ENCODE data around the gene RHBDD3. TPM values are rescaled to one million over a fixed set of nuclear protein-coding genes. Genes with fewer than 3 reads are reported as not detected.

The RHBDD3 gene
- total RNA-seq, 8 experiments from 2014 or later = 32.4 to 65.1 (median 42.0) TPM

DNA sequence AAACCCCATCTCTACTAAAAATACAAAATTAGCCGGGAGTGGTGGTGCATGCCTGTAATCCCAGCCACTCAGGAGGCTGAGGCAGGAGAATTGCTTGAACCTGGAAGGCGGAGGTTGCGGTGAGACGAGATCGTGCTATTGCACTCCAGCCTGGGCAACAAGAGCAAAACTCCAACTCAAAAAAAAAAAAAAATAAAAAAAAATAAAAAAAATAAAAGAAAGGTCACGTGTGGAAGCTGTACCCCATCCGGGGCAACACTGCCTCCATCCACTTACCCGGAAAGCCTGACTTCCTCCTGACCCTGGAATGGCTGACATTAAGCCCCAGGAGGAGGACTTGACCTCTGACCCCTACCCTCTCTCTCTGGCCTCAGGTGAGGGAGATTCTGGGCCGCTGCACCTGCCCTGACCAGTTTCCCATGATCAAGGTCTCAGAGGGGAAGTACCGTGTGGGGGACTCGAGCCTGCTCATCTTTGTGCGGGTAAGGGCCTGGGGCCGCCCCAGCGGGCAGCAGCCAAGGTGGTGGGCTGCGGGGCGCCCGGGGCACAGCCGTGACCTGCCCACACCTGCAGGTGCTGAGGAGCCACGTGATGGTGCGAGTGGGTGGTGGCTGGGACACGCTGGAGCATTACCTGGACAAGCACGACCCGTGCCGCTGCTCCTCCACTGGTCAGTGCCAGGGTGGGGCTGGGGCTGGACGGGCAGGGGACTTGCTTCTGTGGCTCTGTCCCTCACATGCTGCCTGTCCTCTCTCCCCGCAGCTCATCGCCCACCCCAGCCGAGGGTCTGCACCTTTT, 42.5 kb upstream of the RHBDD3 start:
- no peak overlapping the region for H3K27ac ChIP-seq

DNA sequence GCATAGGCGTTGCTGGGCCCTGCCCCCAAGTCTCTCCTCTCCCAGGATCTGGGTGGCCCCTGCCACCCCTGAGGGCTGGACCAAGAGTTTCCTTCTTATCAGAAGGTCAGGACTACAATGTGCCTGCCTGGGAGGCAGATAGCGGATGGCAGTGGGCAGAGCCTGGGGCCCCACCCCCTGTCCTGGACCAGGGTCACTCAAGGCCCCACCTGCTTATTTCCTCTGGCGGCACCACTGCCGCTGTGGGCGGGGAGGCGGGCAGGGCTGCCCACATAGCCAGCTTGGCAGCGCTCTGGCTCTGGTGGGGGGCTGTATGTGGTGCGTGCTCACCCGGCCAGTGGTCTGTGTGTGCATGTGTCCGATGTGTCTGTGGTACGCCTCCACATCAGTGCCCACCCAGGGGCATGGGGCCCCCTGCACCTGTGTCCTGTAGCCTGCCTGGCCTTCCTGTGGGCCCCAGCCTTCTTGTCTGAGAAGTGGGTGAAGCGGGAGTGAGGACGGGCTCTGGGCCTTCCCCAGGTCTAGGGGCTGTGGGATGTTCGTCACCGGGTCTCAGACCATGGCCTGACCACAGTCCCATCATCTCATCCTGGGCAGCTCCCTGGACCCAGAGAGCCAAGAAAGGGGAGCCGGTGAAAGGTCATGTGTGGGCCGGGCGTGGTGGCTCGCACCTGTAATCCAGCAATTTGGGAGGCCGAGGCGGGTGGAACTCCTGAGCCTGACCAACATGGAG, 41.7 kb upstream of the RHBDD3 start:
- H3K27ac ChIP-seq = no peak overlapping the region
- no peak overlapping the region for H3K4me3 ChIP-seq
- H3K4me1 ChIP-seq (replicated peaks in 1 of 2) = peaks cover 12 to 14% of the 10 kb centered on the region in 2 donors
- 40 to 100% (median 100%) methylated on average over 1 to 5 of the region's 21 CpGs; no CpG with 5 or more reads in 3 of the 10 experiments for WGBS, 10 experiments
- in situ Hi-C loops (cut with MboI; ENCODE audit: low pct_unique_long_range_greater_than_20kb in 2 of 9, low sequenced_read_pairs in 9 of 9, unreplicated experiment in 9 of 9) = no loop called here
- no peak for ATAC-seq (replicated peaks in 6 of 8)

More for the DNA sequence above, 42.5 kb upstream of the RHBDD3 start:
- no peak overlapping the region for H3K4me3 ChIP-seq
- ATAC-seq (replicated peaks in 6 of 8) = peak in 2 of 8 experiments; percentile 1 to 7
- in situ Hi-C loops (cut with MboI; ENCODE audit: low pct_unique_long_range_greater_than_20kb in 2 of 9, low sequenced_read_pairs in 9 of 9, unreplicated experiment in 9 of 9) = no loop called here
- peaks cover 12 to 14% of the 10 kb centered on the region in 2 donors for H3K4me1 ChIP-seq (replicated peaks in 1 of 2)
- 54 to 94% (median 77%) methylated on average over 3 to 8 of the region's 28 CpGs; no CpG with 5 or more reads in 1 of the 10 experiments for WGBS, 10 experiments

- ATAC-seq (replicated peaks in 6 of 8) = no peak
- H3K27ac ChIP-seq = no peak overlapping the region
- in situ Hi-C loops (cut with MboI; ENCODE audit: low pct_unique_long_range_greater_than_20kb in 2 of 9, low sequenced_read_pairs in 9 of 9, unreplicated experiment in 9 of 9) = no loop called here
- H3K4me3 ChIP-seq = no peak overlapping the region
- WGBS, 10 experiments = 13 to 97% (median 68%) methylated on average over 3 to 7 of the region's 13 CpGs; no CpG with 5 or more reads in 7 of the 10 experiments
- H3K4me1 ChIP-seq (replicated peaks in 1 of 2) = peaks cover 12 to 14% of the 10 kb centered on the region in 2 donors
Measured at GRCh38 chr22:29308791-29309262, 41.0 kb upstream of the RHBDD3 start.

- no peak for ATAC-seq (replicated peaks in 6 of 8)
- H3K27ac ChIP-seq = no peak overlapping the region
- no peak overlapping the region for H3K4me3 ChIP-seq
- 76 to 90% (median 80%) methylated on average over 2 to 8 of the region's 50 CpGs; no CpG with 5 or more reads in 7 of the 10 experiments for WGBS, 10 experiments
- in situ Hi-C loops (cut with MboI; ENCODE audit: low pct_unique_long_range_greater_than_20kb in 2 of 9, low sequenced_read_pairs in 9 of 9, unreplicated experiment in 9 of 9) = no loop called here
- H3K4me1 ChIP-seq (replicated peaks in 1 of 2) = peaks cover 12 to 14% of the 10 kb centered on the region in 2 donors
Measured at GRCh38 chr22:29308148-29308790, 40.5 kb upstream of the RHBDD3 start.

GRCh38 chr22:29307596-29308147, 39.9 kb upstream of the RHBDD3 start:
- H3K4me1 ChIP-seq (replicated peaks in 1 of 2) = peaks cover 12 to 14% of the 10 kb centered on the region in 2 donors
- 0 to 100% (median 72%) methylated on average over 1 to 10 of the region's 20 CpGs; no CpG with 5 or more reads in 3 of the 10 experiments for WGBS, 10 experiments
- no peak for ATAC-seq (replicated peaks in 6 of 8)
- in situ Hi-C loops (cut with MboI; ENCODE audit: low pct_unique_long_range_greater_than_20kb in 2 of 9, low sequenced_read_pairs in 9 of 9, unreplicated experiment in 9 of 9) = no loop called here
- no peak overlapping the region for H3K27ac ChIP-seq
- H3K4me3 ChIP-seq = peak overlapping the region; percentile 42 to 49 (median 47)

- in situ Hi-C loops (cut with MboI; ENCODE audit: low pct_unique_long_range_greater_than_20kb in 2 of 9, low sequenced_read_pairs in 9 of 9, unreplicated experiment in 9 of 9) = no loop called here
- H3K27ac ChIP-seq = peak overlapping the region in 1 of 2 donors; percentile 64
- peaks cover 12 to 14% of the 10 kb centered on the region in 2 donors for H3K4me1 ChIP-seq (replicated peaks in 1 of 2)
- peak overlapping the region; percentile 42 to 49 (median 47) for H3K4me3 ChIP-seq
- WGBS, 10 experiments = 14 to 50% methylated on average over 1 to 2 of the region's 83 CpGs; no CpG with 5 or more reads in 8 of the 10 experiments
- peak; percentile 31 to 63 (median 54) for ATAC-seq (replicated peaks in 6 of 8)
Measured at GRCh38 chr22:29306835-29307595, 39.2 kb upstream of the RHBDD3 start.

- WGBS, 10 experiments = 0% methylated on average over 1 to 3 of the region's 40 CpGs; no CpG with 5 or more reads in 6 of the 10 experiments
- Histone ChIP-seq H3K4me3 (peak within 1 kb of the TSS; percentile 42 to 49 (median 47)), H3K4me1 (replicated peaks in 1 of 2) (peaks cover 8 to 10% of the 10 kb centered on the region in 2 donors), H3K27ac (peak within 1 kb of the TSS in 1 of 2 donors; percentile 64)
- in situ Hi-C loops (cut with MboI; ENCODE audit: low pct_unique_long_range_greater_than_20kb in 2 of 9, low sequenced_read_pairs in 9 of 9, unreplicated experiment in 9 of 9) = no loop called here
- ATAC-seq (replicated peaks in 6 of 8) = peak; percentile 39 to 61 (median 56)
Measured at GRCh38 chr22:29306175-29306834, 38.5 kb upstream of the RHBDD3 start, which contains the start of gene GAS2L1. GAS2L1 (plus strand) TSS chr22:29306650; CDS start chr22:29308106, 1,456 bp downstream.

- in situ Hi-C loops (cut with MboI; ENCODE audit: low pct_unique_long_range_greater_than_20kb in 2 of 9, low sequenced_read_pairs in 9 of 9, unreplicated experiment in 9 of 9) = no loop called here
- peak overlapping the region in 4 of 5 donors; percentile 42 to 49 (median 48) for H3K4me3 ChIP-seq
- WGBS, 10 experiments = 33 to 94% (median 80%) methylated on average over 1 to 5 of the region's 7 CpGs; no CpG with 5 or more reads in 2 of the 10 experiments
- peaks cover 5% of the 10 kb centered on the region in 2 donors for H3K4me1 ChIP-seq (replicated peaks in 1 of 2)
- H3K27ac ChIP-seq = no peak overlapping the region
- ATAC-seq (replicated peaks in 6 of 8) = peak in 6 of 8 experiments; percentile 0 to 2 (median 1)
Measured at GRCh38 chr22:29305836-29306174, 38.0 kb upstream of the RHBDD3 start.

DNA sequence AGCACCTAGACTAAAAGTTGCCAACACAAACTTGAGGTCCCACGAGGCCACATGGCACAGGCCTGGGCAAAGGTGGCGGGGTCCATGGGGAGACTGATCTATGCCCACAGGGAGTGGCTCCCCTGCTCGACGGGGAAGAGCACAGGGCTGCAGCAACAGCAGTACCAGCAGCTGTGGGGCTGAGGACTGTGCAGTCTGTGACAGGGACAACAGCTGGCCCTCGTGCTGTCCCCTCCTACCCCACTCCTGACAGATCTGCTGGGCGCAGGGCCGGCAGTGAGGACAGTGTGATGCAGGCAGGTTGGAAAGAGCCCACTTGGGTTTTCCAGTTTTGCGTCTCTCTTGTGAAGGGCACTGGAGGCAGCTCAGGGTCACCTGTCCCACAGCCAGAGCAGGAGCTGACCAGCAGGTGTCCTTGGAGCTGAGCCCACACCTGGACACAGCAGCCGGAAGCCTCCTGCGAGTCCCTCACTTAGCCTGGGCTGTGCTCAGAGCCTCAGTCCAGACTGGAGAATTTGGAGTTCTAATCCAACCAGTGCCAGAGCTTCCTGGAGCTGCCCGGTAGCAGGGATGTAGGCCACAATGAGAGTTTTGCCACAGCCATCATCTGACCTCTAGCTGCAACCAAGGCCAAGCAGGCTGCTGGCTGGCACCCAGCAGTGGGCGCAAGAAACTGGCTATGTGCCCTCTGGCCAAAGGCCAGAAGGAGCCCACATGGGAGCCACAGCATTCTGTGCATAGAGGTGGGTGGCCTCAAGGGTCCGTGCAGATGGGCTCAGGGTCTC, 35.1 kb upstream of the RHBDD3 start:
- in situ Hi-C loops (cut with MboI; ENCODE audit: low pct_unique_long_range_greater_than_20kb in 2 of 9, low sequenced_read_pairs in 9 of 9, unreplicated experiment in 9 of 9) = no loop called here
- ATAC-seq (replicated peaks in 6 of 8) = peak in 1 of 8 experiments; percentile 4

GRCh38 chr22:29302402-29302680, 34.6 kb upstream of the RHBDD3 start:
- Histone ChIP-seq H3K27ac (no peak overlapping the region), H3K4me1 (replicated peaks in 1 of 2) (no peaks in the 10 kb centered on the region), H3K4me3 (no peak overlapping the region)
- no peak for ATAC-seq (replicated peaks in 6 of 8)
- in situ Hi-C loops (cut with MboI; ENCODE audit: low pct_unique_long_range_greater_than_20kb in 2 of 9, low sequenced_read_pairs in 9 of 9, unreplicated experiment in 9 of 9) = no loop called here
- 60 to 100% (median 80%) methylated on average over 1 to 2 of the region's 2 CpGs; no CpG with 5 or more reads in 7 of the 10 experiments for WGBS, 10 experiments

More for the DNA sequence above, 35.1 kb upstream of the RHBDD3 start:
- WGBS, 10 experiments = 0 to 81% (median 68%) methylated on average over 1 to 10 of the region's 13 CpGs; no CpG with 5 or more reads in 6 of the 10 experiments
- Histone ChIP-seq H3K27ac (no peak overlapping the region), H3K4me1 (replicated peaks in 1 of 2) (no peaks in the 10 kb centered on the region), H3K4me3 (no peak overlapping the region)

Data from motor neuron (in vitro differentiated cells).